A549 treated with CpdA at 1 μM for 4 hours (cell line): ENCODE measurements around the gene PTPRF. TPM values are rescaled to one million over a fixed set of nuclear protein-coding genes. Genes with fewer than 3 reads are reported as not detected.

Experiments
- total RNA-seq: library from RNA; stranded (reverse); fragments of 200-300 nt; extraction: Qiagen RNA extraction; gene quantifications from 5 replicates; pipeline ENCODE4 v1.2.3, GENCODE V29; 2022; ENCODE audit warnings: low read depth

The PTPRF gene
- 81.6 to 112 TPM (median 100 TPM) in 5 replicates for total RNA-seq

GRCh38 chr1:43530483-43531106 is at the start of gene PTPRF:
Gene PTPRF, plus strand, starts transcription at chr1:43530883. Its CDS starts 14,193 bp downstream, at chr1:43545076.

Other genes starting within 250 kb of the PTPRF start
- not detected in 5 replicates for gene C1orf210, start 245.3 kb upstream of the PTPRF start, total RNA-seq
- gene TIE1, start 229.9 kb upstream of the PTPRF start, total RNA-seq = not detected in 5 replicates
- gene MPL, start 193.1 kb upstream of the PTPRF start, total RNA-seq = 0.09 to 0.22 TPM in 2 of 5 replicates, not detected in the others
- gene CDC20, start 171.9 kb upstream of the PTPRF start, total RNA-seq = 165 to 205 TPM (median 195 TPM) in 5 replicates
- 141 to 151 TPM (median 149 TPM) in 5 replicates for gene ELOVL1, start 162.9 kb upstream of the PTPRF start, total RNA-seq
- gene MED8, start 141.1 kb upstream of the PTPRF start, total RNA-seq = 37.0 to 38.6 TPM (median 38.1 TPM) in 5 replicates
- gene SZT2, start 141.0 kb upstream of the PTPRF start, total RNA-seq = 6.5 to 9.9 TPM (median 6.9 TPM) in 5 replicates
- gene HYI, start 77.0 kb upstream of the PTPRF start, total RNA-seq = 12.0 to 18.3 TPM (median 15.5 TPM) in 5 replicates
- 16.1 to 17.3 TPM (median 16.4 TPM) in 5 replicates for gene KDM4A, start 119.3 kb downstream of the PTPRF start, total RNA-seq
- gene ST3GAL3, start 176.7 kb downstream of the PTPRF start, total RNA-seq = 1.7 to 2.9 TPM (median 2.4 TPM) in 5 replicates